Measurements from ENCODE around the gene BCAS3.

The BCAS3 gene

GRCh38 chr17:61160204-61160603, 482.6 kb downstream of the BCAS3 start:
- peaks cover 0 to 5% of the 10 kb centered on the region in 2 donors for H3K9me3 ChIP-seq (ENCODE audit: control insufficient read depth in 2 of 2, low read length in 2 of 2)
- no peaks in the 10 kb centered on the region for H3K27me3 ChIP-seq (ENCODE audit: control insufficient read depth in 1 of 2, insufficient read depth in 2 of 2, low read length in 2 of 2)
- H3K4me1 ChIP-seq (ENCODE audit: control insufficient read depth, insufficient read depth, low read length): no peaks in the 10 kb centered on the region
- peaks cover 0 to 3% of the 10 kb centered on the region in 2 donors for H3K36me3 ChIP-seq (ENCODE audit: control insufficient read depth in 2 of 2, insufficient read depth in 2 of 2, low read length in 2 of 2)
- no peak overlapping the region for H3K4me3 ChIP-seq (ENCODE audit: low read length in 2 of 2)
- no peak overlapping the region for H3K27ac ChIP-seq (ENCODE audit: low read length)
- no peak overlapping the region for H3K9ac ChIP-seq (ENCODE audit: low read length in 2 of 2)

GRCh38 chr17:61160789-61161445, 483.3 kb downstream of the BCAS3 start:
- no peak overlapping the region for H3K9ac ChIP-seq (ENCODE audit: low read length in 2 of 2)
- H3K4me3 ChIP-seq (ENCODE audit: low read length in 2 of 2): no peak overlapping the region
- H3K36me3 ChIP-seq (ENCODE audit: control insufficient read depth in 2 of 2, insufficient read depth in 2 of 2, low read length in 2 of 2): peaks cover 0 to 3% of the 10 kb centered on the region in 2 donors
- H3K27ac ChIP-seq (ENCODE audit: low read length): no peak overlapping the region
- H3K9me3 ChIP-seq (ENCODE audit: control insufficient read depth in 2 of 2, low read length in 2 of 2): peaks cover 0 to 5% of the 10 kb centered on the region in 2 donors
- H3K27me3 ChIP-seq (ENCODE audit: control insufficient read depth in 1 of 2, insufficient read depth in 2 of 2, low read length in 2 of 2): no peaks in the 10 kb centered on the region
- H3K4me1 ChIP-seq (ENCODE audit: control insufficient read depth, insufficient read depth, low read length): no peaks in the 10 kb centered on the region

GRCh38 chr17:61161615-61162134, 484.0 kb downstream of the BCAS3 start:
- Histone ChIP-seq H3K4me3 (ENCODE audit: low read length in 2 of 2) (no peak overlapping the region), H3K27me3 (ENCODE audit: control insufficient read depth in 1 of 2, insufficient read depth in 2 of 2, low read length in 2 of 2) (no peaks in the 10 kb centered on the region), H3K9me3 (ENCODE audit: control insufficient read depth in 2 of 2, low read length in 2 of 2) (peaks cover 0 to 5% of the 10 kb centered on the region in 2 donors), H3K9ac (ENCODE audit: low read length in 2 of 2) (no peak overlapping the region), H3K27ac (ENCODE audit: low read length) (no peak overlapping the region), H3K36me3 (ENCODE audit: control insufficient read depth in 2 of 2, insufficient read depth in 2 of 2, low read length in 2 of 2) (peaks cover 0 to 3% of the 10 kb centered on the region in 2 donors), H3K4me1 (ENCODE audit: control insufficient read depth, insufficient read depth, low read length) (no peaks in the 10 kb centered on the region)

- H3K9me3 ChIP-seq (ENCODE audit: control insufficient read depth in 2 of 2, low read length in 2 of 2): peaks cover 0 to 5% of the 10 kb centered on the region in 2 donors
- H3K4me1 ChIP-seq (ENCODE audit: control insufficient read depth, insufficient read depth, low read length): no peaks in the 10 kb centered on the region
- no peaks in the 10 kb centered on the region for H3K27me3 ChIP-seq (ENCODE audit: control insufficient read depth in 1 of 2, insufficient read depth in 2 of 2, low read length in 2 of 2)
- no peak overlapping the region for H3K4me3 ChIP-seq (ENCODE audit: low read length in 2 of 2)
- H3K9ac ChIP-seq (ENCODE audit: low read length in 2 of 2): no peak overlapping the region
- peaks cover 0 to 3% of the 10 kb centered on the region in 2 donors for H3K36me3 ChIP-seq (ENCODE audit: control insufficient read depth in 2 of 2, insufficient read depth in 2 of 2, low read length in 2 of 2)
- H3K27ac ChIP-seq (ENCODE audit: low read length): no peak overlapping the region
Observed at GRCh38 chr17:61164517-61164916, 486.9 kb downstream of the BCAS3 start.

- H3K36me3 ChIP-seq (ENCODE audit: control insufficient read depth in 2 of 2, insufficient read depth in 2 of 2, low read length in 2 of 2): peaks cover 0 to 3% of the 10 kb centered on the region in 2 donors
- no peak overlapping the region for H3K9ac ChIP-seq (ENCODE audit: low read length in 2 of 2)
- peaks cover 0 to 5% of the 10 kb centered on the region in 2 donors for H3K9me3 ChIP-seq (ENCODE audit: control insufficient read depth in 2 of 2, low read length in 2 of 2)
- H3K4me1 ChIP-seq (ENCODE audit: control insufficient read depth, insufficient read depth, low read length): no peaks in the 10 kb centered on the region
- H3K4me3 ChIP-seq (ENCODE audit: low read length in 2 of 2): no peak overlapping the region
- no peaks in the 10 kb centered on the region for H3K27me3 ChIP-seq (ENCODE audit: control insufficient read depth in 1 of 2, insufficient read depth in 2 of 2, low read length in 2 of 2)
- no peak overlapping the region for H3K27ac ChIP-seq (ENCODE audit: low read length)
Observed at GRCh38 chr17:61167075-61167474, 489.4 kb downstream of the BCAS3 start.

- Histone ChIP-seq H3K27ac (ENCODE audit: low read length) (no peak overlapping the region), H3K9me3 (ENCODE audit: control insufficient read depth in 2 of 2, low read length in 2 of 2) (peaks cover 0 to 5% of the 10 kb centered on the region in 2 donors), H3K4me3 (ENCODE audit: low read length in 2 of 2) (no peak overlapping the region), H3K27me3 (ENCODE audit: control insufficient read depth in 1 of 2, insufficient read depth in 2 of 2, low read length in 2 of 2) (no peaks in the 10 kb centered on the region), H3K36me3 (ENCODE audit: control insufficient read depth in 2 of 2, insufficient read depth in 2 of 2, low read length in 2 of 2) (peaks cover 0 to 3% of the 10 kb centered on the region in 2 donors), H3K4me1 (ENCODE audit: control insufficient read depth, insufficient read depth, low read length) (no peaks in the 10 kb centered on the region), H3K9ac (ENCODE audit: low read length in 2 of 2) (no peak overlapping the region)
Observed at GRCh38 chr17:61168506-61168905, 490.9 kb downstream of the BCAS3 start.

GRCh38 chr17:61174310-61174709, 496.7 kb downstream of the BCAS3 start:
- no peak overlapping the region for H3K9ac ChIP-seq (ENCODE audit: low read length in 2 of 2)

GRCh38 chr17:61175298-61176142, 497.9 kb downstream of the BCAS3 start:
- Histone ChIP-seq H3K27me3 (ENCODE audit: control insufficient read depth in 1 of 2, insufficient read depth in 2 of 2, low read length in 2 of 2) (no peaks in the 10 kb centered on the region), H3K9ac (ENCODE audit: low read length in 2 of 2) (no peak overlapping the region), H3K9me3 (ENCODE audit: control insufficient read depth in 2 of 2, low read length in 2 of 2) (no peaks in the 10 kb centered on the region), H3K36me3 (ENCODE audit: control insufficient read depth in 2 of 2, insufficient read depth in 2 of 2, low read length in 2 of 2) (no peaks in the 10 kb centered on the region), H3K4me1 (ENCODE audit: control insufficient read depth, insufficient read depth, low read length) (no peaks in the 10 kb centered on the region), H3K27ac (ENCODE audit: low read length) (no peak overlapping the region), H3K4me3 (ENCODE audit: low read length in 2 of 2) (no peak overlapping the region)

More at GRCh38 chr17:61174310-61174709, 496.7 kb downstream of the BCAS3 start:
- Histone ChIP-seq H3K36me3 (ENCODE audit: control insufficient read depth in 2 of 2, insufficient read depth in 2 of 2, low read length in 2 of 2) (no peaks in the 10 kb centered on the region), H3K27me3 (ENCODE audit: control insufficient read depth in 1 of 2, insufficient read depth in 2 of 2, low read length in 2 of 2) (no peaks in the 10 kb centered on the region), H3K4me3 (ENCODE audit: low read length in 2 of 2) (no peak overlapping the region), H3K9me3 (ENCODE audit: control insufficient read depth in 2 of 2, low read length in 2 of 2) (no peaks in the 10 kb centered on the region), H3K4me1 (ENCODE audit: control insufficient read depth, insufficient read depth, low read length) (no peaks in the 10 kb centered on the region), H3K27ac (ENCODE audit: low read length) (no peak overlapping the region)

- Histone ChIP-seq H3K4me3 (ENCODE audit: low read length in 2 of 2) (no peak overlapping the region), H3K27ac (ENCODE audit: low read length) (no peak overlapping the region), H3K9me3 (ENCODE audit: control insufficient read depth in 2 of 2, low read length in 2 of 2) (no peaks in the 10 kb centered on the region), H3K9ac (ENCODE audit: low read length in 2 of 2) (no peak overlapping the region), H3K4me1 (ENCODE audit: control insufficient read depth, insufficient read depth, low read length) (no peaks in the 10 kb centered on the region), H3K27me3 (ENCODE audit: control insufficient read depth in 1 of 2, insufficient read depth in 2 of 2, low read length in 2 of 2) (no peaks in the 10 kb centered on the region), H3K36me3 (ENCODE audit: control insufficient read depth in 2 of 2, insufficient read depth in 2 of 2, low read length in 2 of 2) (no peaks in the 10 kb centered on the region)
Observed at GRCh38 chr17:61177351-61177750, 499.7 kb downstream of the BCAS3 start.

- no peak overlapping the region for H3K9ac ChIP-seq (ENCODE audit: low read length in 2 of 2)
- no peaks in the 10 kb centered on the region for H3K9me3 ChIP-seq (ENCODE audit: control insufficient read depth in 2 of 2, low read length in 2 of 2)
- H3K4me3 ChIP-seq (ENCODE audit: low read length in 2 of 2): no peak overlapping the region
- no peaks in the 10 kb centered on the region for H3K27me3 ChIP-seq (ENCODE audit: control insufficient read depth in 1 of 2, insufficient read depth in 2 of 2, low read length in 2 of 2)
- no peaks in the 10 kb centered on the region for H3K36me3 ChIP-seq (ENCODE audit: control insufficient read depth in 2 of 2, insufficient read depth in 2 of 2, low read length in 2 of 2)
- no peak overlapping the region for H3K27ac ChIP-seq (ENCODE audit: low read length)
- no peaks in the 10 kb centered on the region for H3K4me1 ChIP-seq (ENCODE audit: control insufficient read depth, insufficient read depth, low read length)
Observed at GRCh38 chr17:61178284-61178683, 500.6 kb downstream of the BCAS3 start.
